HG03439 (cell line): Measurements from ENCODE around the gene SOX15.

Experiments used
- ATAC-seq: cut with Tn5 transposase; IDR thresholded peaks from one replicate; pipeline ENCODE4 v1.9.1; 2021; ENCODE audit warnings: mild to moderate bottlenecking, moderate library complexity; ENCODE audit not compliant: unreplicated experiment

SOX15 gene

GRCh38 chr17:7559320-7560171 is 30.3 kb downstream of the SOX15 start:
- ATAC-seq = no peak

- no peak for ATAC-seq
Observed at GRCh38 chr17:7558544-7559319, 31.2 kb downstream of the SOX15 start, which contains the start of gene TNFSF13. TSS of gene TNFSF13 (plus strand) at chr17:7558750. CDS start at chr17:7559040, 290 bp downstream.

- ATAC-seq = no peak
Observed at GRCh38 chr17:7557775-7558543, 31.9 kb downstream of the SOX15 start.

GRCh38 chr17:7557147-7557764 is 32.6 kb downstream of the SOX15 start:
- ATAC-seq = no peak

- ATAC-seq = no peak
Observed at GRCh38 chr17:7556627-7557026, 33.3 kb downstream of the SOX15 start.

GRCh38 chr17:7555320-7555948 is 34.5 kb downstream of the SOX15 start:
- no peak for ATAC-seq

GRCh38 chr17:7553356-7553755 is 36.5 kb downstream of the SOX15 start:
- no peak for ATAC-seq

GRCh38 chr17:7552621-7553051 is 37.3 kb downstream of the SOX15 start:
- no peak for ATAC-seq

GRCh38 chr17:7551396-7551795 is 38.5 kb downstream of the SOX15 start:
- ATAC-seq = no peak

GRCh38 chr17:7550344-7550743 is 39.5 kb downstream of the SOX15 start:
- no peak for ATAC-seq

- ATAC-seq = no peak
Observed at GRCh38 chr17:7549401-7550055, 40.4 kb downstream of the SOX15 start.

GRCh38 chr17:7548585-7549400 is 41.1 kb downstream of the SOX15 start, which contains the start of gene TNFSF12:
TSS of gene TNFSF12 (plus strand) at chr17:7549058. CDS start at chr17:7549154, 96 bp downstream.
- no peak for ATAC-seq

- no peak for ATAC-seq
Observed at GRCh38 chr17:7544911-7545310, 45.0 kb downstream of the SOX15 start.

- ATAC-seq = no peak
Observed at GRCh38 chr17:7541074-7541621, 48.7 kb downstream of the SOX15 start.

- no peak for ATAC-seq
Observed at GRCh38 chr17:7538891-7539545, 50.9 kb downstream of the SOX15 start.
